Measurements from ENCODE around the gene SIK3. TPM values are rescaled to one million over a fixed set of nuclear protein-coding genes. Genes with fewer than 3 reads are reported as not detected.

The SIK3 gene
- total and polyA plus RNA-seq, 2 donors (not counting 3 experiments of a cell fraction or from before 2014, with no cell fraction given), result 10.3 to 21.3 TPM

GRCh38 chr11:116843661-116844060, 254.6 kb downstream of the SIK3 start:
- no peaks in the 10 kb centered on the region for H3K9me3 ChIP-seq (replicated peaks; ENCODE audit: control insufficient read depth, insufficient read depth, low read length)
- intact Hi-C loops (cut with micrococcal nuclease) (no loop called here), dilution Hi-C loops (cut with MboI; ENCODE audit: extremely low pct_ligation_motif_present, low sequenced_read_pairs) (no loop called here)
- no peaks in the 10 kb centered on the region for H3K27me3 ChIP-seq (ENCODE audit: control insufficient read depth in 2 of 2, insufficient read depth in 2 of 2, low read length in 2 of 2)
- H3K36me3 ChIP-seq (ENCODE audit: control insufficient read depth in 2 of 2, extremely low read depth in 1 of 2, insufficient read depth in 2 of 2, low read length in 2 of 2), result peaks cover 0 to 16% of the 10 kb centered on the region in 2 experiments
- no peaks in the 10 kb centered on the region for H3K4me1 ChIP-seq (ENCODE audit: control insufficient read depth, extremely low read depth, insufficient read depth, low read length)
- H3K9ac ChIP-seq (replicated peaks; ENCODE audit: extremely low read depth, insufficient read depth, low read length), result no peak overlapping the region
- H3K4me2 ChIP-seq (ENCODE audit: insufficient read depth, low read length), result no peak overlapping the region
- H3K4me3 ChIP-seq (replicated peaks in 1 of 3; ENCODE audit: insufficient read depth in 1 of 3, low read depth in 1 of 3, low read length in 3 of 3), result no peak overlapping the region
- TF ChIP-seq GATA2 (IDR thresholded peaks at IDR 0.05; ENCODE audit: insufficient read depth, insufficient read length, low read depth, low read length) (no peak), JUN (IDR thresholded peaks at IDR 0.05; ENCODE audit: borderline replicate concordance, insufficient read depth, insufficient read length, low read depth) (no peak), POLR2AphosphoS5 (IDR thresholded peaks at IDR 0.05; ENCODE audit: insufficient read depth, low read depth, low read length) (no peak), MYC (IDR thresholded peaks at IDR 0.05; ENCODE audit: low read depth, low read length) (no peak), CTCF (IDR thresholded peaks at IDR 0.05; ENCODE audit: extremely low read depth in 1 of 2, insufficient read depth in 1 of 2, low read depth in 1 of 2, low read length in 2 of 2) (no peak), FOS (IDR thresholded peaks at IDR 0.05; ENCODE audit: borderline replicate concordance, insufficient read depth, low read length) (no peak), MAX (IDR thresholded peaks at IDR 0.05; ENCODE audit: insufficient read depth, insufficient read length) (no peak), POLR2A (IDR thresholded peaks at IDR 0.05; ENCODE audit: low read depth, low read length) (no peak), EZH2 (IDR thresholded peaks at IDR 0.05; ENCODE audit: borderline replicate concordance, low read depth, low read length, severe bottlenecking) (no peak)
- no TSS peak for BruUV-seq (replicated peaks)
- ChIA-PET CTCF (no interaction called here), POLR2A (no interaction called here)
- H3K79me2 ChIP-seq (ENCODE audit: control insufficient read depth, insufficient read depth, low read length), result no peaks in the 10 kb centered on the region
- H3K9me1 ChIP-seq (replicated peaks; ENCODE audit: control insufficient read depth, extremely low read depth, insufficient read depth, low read length), result no peaks in the 10 kb centered on the region
- DNase-seq (ENCODE audit: low read depth, low spot score), result no peak
- no peak overlapping the region for H2AFZ ChIP-seq (ENCODE audit: low read depth, low read length)
- no peaks in the 10 kb centered on the region for H4K20me1 ChIP-seq (replicated peaks; ENCODE audit: control insufficient read depth, extremely low read depth, insufficient read depth, low read length)
- FAIRE-seq, result no peak
- H3K27ac ChIP-seq (ENCODE audit: insufficient read depth, low read depth, low read length), result no peak overlapping the region

Data from endothelial cell of umbilical vein (primary cell).